HG03196 (cell line): ENCODE results near the gene PPBP.

ENCODE experiments used
- ATAC-seq: cut with Tn5 transposase; IDR thresholded peaks from one replicate; pipeline ENCODE4 v1.9.1; 2021; ENCODE audit not compliant: unreplicated experiment

Gene PPBP

GRCh38 chr4:73988061-73988460, at the start of gene PPBP:
Gene PPBP (minus strand): TSS chr4:73988190. CDS start chr4:73988103, 87 bp downstream.
- ATAC-seq: no peak

DNA sequence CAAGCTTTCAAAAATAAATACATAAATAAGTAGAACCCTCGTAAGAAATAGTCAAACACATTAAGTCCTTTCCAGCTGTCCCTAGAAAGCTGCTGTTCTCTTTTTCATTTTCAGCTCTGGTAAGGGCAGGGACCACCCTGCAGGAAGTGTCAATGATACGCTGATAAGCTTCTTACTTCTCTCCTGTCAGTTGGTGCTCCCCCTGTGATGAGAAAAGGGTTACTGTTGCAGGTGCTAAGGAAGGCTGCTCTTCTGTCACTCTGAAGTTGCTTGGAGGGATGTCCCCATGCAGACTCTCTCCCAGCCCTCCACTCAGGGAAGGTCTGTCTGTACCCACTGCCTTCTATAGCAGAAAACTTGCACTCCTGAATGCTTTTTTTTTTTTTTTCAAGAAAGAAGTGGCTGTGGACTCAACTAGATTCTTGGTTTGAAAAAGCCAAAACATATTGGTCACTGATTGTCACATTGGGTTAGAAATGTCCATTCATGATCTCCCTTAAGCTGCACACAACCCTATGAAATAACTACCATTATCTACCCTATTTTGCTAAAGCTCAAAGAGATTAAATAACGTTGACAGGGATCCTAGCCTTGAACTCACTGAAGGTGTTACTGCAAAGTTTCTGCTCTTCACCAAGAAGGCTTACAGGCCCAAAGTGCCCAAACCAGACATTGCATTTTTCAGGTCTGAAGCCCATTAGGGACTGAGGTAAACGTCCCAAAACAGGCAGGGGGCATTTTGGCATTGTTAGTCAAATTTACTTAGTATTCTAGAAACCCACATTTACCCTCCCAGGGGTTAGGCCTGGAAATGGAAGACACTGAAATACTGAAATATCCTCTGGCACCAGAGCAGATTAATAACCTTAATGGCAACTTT, 49.3 kb upstream of the PPBP start:
- no peak for ATAC-seq

- no peak for ATAC-seq
These were observed 45.7 kb upstream of the PPBP start for GRCh38 chr4:74033739-74034138.

GRCh38 chr4:74032064-74032463, 44.1 kb upstream of the PPBP start:
- no peak for ATAC-seq

DNA sequence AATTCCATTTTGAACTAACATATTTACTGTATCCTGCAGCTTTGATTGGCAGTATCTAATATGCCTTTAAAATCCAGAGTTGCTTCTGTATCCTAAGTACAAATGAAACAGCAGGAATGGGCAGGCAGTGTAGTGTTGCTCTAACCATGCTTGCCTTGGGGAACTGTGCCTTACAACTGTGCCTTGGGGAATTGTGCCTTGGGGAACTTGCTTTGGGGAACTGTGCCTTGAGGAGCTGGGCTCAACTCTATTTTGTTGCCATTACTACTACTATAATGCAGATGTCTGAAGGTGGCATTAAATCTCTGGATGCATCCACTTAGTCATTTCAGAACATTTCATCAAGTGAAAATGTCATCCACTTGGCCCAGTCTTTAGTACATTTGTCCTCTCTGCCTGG, 43.6 kb upstream of the PPBP start:
- ATAC-seq: no peak

- no peak for ATAC-seq
These were observed 42.3 kb upstream of the PPBP start for GRCh38 chr4:74030285-74030684.

DNA sequence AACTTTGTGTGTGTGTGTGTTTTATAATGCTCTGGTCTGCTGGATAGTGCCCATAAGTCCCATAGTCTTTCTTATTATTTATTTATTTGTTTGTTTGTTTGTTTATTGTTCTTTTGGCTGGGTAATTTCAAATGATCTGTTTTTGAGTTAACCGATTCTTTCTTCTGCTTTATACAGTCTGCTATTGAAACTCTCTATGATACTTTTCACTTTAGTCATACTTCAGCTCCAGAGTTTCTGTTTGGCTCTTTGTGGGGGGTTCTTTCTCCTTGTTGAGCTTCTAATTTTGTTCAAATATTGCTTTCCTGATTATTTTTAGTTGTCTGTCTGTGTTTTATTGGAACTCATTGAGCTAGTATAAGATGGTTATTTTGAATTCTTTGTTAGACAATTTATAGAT, 40.5 kb upstream of the PPBP start:
- no peak for ATAC-seq

- no peak for ATAC-seq
These were observed 35.7 kb upstream of the PPBP start for GRCh38 chr4:74023709-74024108.

DNA sequence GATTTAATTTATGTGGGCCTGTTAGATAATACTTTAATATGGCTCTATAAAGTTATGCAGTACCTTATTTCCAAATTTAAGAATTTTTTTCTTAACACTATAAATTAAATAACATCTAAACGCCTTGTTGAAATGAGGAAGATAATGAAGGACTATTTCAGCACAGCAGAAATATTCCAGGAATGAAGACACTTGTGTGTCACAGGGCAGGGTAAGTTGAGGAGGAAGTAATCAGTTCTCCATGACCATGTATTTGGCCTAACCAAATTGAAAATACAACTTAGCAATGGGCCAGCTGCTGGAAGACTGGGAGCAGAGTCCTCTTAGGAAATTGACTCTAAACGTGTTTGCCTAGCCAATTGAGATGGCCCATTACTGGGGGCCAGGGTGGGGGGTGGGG, 33.6 kb upstream of the PPBP start:
- ATAC-seq: no peak

GRCh38 chr4:74018771-74019170, 30.8 kb upstream of the PPBP start:
- no peak for ATAC-seq

GRCh38 chr4:74018116-74018515, 30.1 kb upstream of the PPBP start:
- ATAC-seq: no peak

DNA sequence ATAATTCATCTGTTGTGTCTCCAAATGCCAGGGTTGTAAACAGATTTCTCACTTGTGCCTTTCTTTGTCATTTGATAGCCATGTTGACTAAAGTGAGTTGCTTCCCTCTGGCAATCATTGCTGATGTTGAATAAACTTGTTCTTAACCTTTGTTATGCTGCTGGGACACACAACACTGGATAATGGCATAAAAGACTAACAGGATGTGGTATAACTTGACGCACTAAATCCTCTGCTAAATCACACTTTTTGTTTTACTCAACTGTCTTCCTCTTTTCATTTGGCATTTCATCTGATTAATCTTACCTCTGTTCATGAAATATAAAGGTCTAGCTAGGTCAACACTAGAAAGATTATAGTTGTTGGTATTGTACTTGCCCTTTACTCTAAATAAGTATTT, 28.1 kb upstream of the PPBP start:
- ATAC-seq: no peak

DNA sequence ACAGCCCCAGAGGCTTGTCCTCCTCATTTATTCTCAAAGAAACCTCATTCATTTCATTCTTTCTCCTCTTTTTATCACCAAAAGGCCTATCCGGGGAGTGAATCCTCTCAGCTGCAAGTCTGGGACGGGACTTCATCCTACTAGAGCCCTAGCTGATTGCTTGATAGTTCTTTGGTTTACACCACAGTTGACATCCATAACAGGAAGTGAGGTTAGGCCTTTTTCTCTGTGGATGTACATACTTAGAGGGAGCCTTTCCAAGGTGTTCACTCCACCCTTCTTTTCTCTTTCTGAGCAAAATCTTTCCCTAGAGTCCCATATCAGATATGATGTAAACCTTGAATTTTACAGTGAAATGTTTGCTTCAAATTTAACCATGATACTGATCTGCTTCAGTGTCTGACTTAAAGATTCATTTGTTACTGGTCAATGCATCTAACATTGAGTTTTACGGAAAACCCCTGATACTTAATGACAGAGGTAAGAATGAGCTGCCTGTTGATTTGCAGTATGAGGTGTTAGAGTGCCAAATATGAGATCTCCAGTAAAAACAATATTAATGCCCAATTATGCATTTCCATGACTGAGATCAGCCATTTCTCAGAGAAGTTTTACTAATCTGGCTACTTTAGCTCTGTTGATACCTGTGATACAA, 27.3 kb upstream of the PPBP start:
- ATAC-seq: no peak

DNA sequence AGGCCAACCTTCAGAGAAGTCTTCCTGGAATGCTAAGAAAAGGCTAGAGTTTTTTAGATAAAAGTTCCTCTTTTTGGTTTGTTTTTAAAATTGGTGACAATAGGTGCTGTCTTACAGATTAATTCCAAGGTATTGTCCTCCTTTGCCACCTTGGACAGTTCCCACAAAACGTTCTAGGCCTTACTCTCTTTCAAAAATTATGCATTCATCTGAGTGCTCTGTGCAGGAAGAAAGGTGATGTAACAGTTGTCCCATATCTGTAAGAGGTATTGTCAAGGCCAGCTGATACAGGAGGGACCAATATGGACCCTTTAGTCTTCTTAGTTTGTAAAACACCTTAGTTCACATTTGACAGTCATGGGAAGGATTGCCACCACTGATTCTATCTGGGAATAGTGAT, 26.3 kb upstream of the PPBP start:
- no peak for ATAC-seq

DNA sequence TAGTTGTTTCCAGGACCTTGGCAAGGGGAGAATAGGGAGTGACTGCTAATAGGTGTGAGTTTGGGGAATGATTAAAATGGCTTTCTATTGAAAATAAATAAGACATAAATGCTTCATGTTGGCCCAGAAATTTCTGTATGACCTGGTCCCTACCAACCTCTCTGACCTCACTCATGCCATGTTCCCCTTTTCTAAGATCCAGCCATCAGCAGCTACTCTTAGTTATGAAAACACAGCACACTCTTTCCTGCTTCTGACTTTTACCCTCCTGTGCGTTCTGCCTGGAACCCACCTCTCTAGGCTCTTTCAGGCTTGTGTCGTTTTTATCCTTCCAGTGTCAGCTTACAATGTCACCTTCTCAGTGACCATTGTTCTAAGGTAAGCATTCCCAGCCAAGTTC, 25.3 kb upstream of the PPBP start:
- ATAC-seq: no peak

- no peak for ATAC-seq
These were observed 24.1 kb upstream of the PPBP start for GRCh38 chr4:74012130-74012529.

GRCh38 chr4:74009307-74009706, 21.3 kb upstream of the PPBP start:
- ATAC-seq: no peak

DNA sequence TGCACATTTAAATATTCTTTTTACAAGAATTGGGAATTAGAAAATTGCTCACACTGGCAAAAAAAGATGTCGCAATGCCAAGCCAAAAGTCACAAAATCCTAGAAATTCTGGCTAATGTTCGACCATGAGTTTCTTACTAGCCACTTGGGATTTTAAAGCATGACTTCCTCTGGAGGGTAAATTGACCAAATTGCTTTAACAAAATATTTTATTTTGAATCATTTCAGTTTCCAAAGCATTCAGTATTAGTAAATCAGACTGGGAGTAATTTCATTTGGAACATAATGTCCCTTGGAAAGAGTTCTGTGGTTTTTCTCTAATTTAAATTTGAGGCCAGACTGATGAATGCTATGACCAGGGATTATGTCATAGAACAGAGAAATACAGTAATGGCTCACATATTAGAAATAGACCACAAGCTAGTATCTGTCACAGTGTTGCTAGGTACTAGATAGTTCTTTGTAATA, 18.1 kb upstream of the PPBP start:
- no peak for ATAC-seq

DNA sequence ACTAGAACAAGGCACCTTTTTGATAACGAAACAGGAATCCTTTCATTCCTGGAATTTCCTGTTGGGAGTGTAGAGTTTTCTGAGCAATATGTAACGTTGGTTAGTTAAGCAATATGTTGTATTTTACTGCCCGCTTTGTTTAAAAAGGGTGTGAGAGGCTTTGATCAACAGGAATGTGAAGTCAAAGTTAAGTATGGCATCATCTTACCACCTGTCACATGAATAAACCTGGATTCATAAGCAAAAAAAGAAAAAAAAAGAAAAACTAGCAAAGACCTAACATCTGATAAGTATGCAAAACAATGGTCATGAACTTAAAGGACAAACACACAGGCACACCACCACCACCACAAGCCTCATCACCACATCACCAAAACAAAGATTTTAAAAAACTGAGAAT, 17.5 kb upstream of the PPBP start:
- ATAC-seq: no peak

DNA sequence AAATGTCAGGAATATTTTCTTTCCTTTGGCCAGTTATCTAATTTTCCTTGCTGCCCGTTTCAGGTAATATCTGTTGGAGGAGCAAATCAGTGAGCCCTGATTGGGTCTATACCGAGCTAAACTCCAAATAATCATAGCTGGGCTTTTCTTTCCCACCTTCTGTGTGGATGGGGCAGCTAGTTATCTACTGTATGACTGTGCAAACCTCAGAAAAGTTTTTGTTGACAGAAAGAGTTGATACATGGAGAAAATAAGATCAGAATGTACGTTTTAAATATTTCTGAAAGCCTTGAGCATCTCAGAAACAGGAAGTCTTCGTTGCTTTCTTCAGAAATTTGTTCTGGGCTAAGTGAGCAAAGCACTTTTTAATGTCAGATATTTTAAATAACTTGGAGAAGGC, 16.7 kb upstream of the PPBP start:
- no peak for ATAC-seq

DNA sequence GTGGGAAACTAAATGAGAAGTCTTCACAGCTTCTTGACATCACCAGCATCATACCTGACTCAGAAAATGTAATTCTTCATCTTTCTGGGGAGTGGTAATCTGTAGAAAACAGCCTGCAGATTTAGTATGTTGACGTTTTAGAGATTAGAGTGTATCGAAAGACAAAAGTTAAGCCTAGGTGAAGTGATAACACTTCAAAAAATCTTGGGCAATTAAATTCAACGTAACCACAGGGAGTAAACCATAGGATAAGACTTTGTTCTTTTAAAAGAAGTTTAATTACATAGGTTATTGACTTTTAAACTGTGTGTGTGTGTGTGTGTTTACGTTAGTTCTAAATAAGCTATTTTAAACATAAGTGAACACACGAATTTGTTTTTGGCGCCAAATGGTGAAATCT, 12.3 kb upstream of the PPBP start:
- ATAC-seq: no peak
